HCEC 1CT (cell line): ENCODE results near the gene FAM89B.

Source experiments
- DNase-seq: peaks from one replicate; pipeline ENCODE4 v3.0.0-alpha.2; 2017

Gene FAM89B

DNA sequence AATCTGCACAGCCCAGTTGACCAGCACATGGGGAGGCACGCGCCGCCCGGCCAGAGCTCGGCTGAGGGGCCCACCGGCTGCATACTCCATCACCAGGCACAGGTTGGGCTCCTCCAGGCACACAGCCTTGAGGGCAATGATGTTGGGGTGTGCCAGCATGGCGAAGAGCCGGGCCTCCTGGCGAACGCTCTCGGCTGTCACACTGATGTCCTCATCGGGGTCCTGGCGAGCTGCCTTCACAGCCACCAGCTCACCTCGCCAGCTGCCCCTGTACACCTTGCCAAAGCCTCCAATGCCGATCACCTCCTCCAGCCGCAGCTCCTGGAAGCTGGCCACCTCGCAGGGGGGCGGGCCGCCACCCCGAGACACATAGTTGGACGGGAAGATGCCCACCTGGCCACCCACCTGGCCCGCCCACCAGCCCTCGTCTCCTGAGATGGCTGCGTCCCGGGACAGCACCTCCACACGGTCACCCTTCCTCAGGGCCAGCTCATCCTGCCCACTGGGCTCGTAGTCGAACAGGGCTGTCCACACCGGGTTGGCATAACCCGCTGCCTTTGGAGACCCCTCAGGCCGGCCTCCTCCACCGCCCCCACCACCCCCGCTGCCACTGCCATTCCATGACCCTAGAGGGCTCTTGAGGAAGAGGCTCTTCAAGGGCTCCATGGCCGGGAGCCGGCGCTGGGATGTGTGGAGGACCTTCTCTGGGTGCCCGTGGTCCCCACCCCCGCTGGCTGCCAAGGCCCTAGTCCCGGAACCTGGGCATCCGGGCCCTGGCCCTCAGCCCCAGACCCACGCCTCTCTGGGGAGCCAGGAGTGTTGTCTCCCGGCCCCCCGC lies 41.0 kb downstream of the FAM89B start:
- no peak for DNase-seq

- DNase-seq, result peak; percentile 100
Measured at GRCh38 chr11:65615229-65615949, 43.1 kb downstream of the FAM89B start, which contains the start of gene PCNX3. TSS of gene PCNX3 (plus strand) at chr11:65615776. CDS start at chr11:65616312, 536 bp downstream.

GRCh38 chr11:65615950-65616574 lies 43.7 kb downstream of the FAM89B start:
- no peak for DNase-seq

DNA sequence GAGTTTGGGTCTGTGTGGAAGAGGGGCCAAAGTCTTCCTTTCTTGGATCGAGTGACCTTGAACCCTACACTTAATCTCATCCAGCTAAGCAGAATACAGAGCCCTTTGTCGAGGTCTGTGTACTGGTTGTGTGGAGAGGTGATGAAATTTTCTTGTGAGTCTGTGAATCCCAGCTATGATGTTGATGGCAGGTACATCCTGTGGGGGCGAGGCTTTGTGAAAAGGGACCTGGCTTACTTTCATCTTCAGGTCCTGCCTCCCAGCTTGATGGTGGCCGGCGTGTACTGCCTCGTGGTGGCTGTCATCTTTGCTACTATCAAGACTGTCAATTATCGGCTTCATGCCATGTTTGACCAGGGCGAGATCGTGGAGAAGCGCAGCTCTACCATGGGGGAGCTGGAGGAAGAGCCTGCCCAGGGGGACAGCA lies 44.2 kb downstream of the FAM89B start:
- no peak for DNase-seq

- no peak for DNase-seq
Measured at GRCh38 chr11:65617136-65617850, 45.0 kb downstream of the FAM89B start.

DNA sequence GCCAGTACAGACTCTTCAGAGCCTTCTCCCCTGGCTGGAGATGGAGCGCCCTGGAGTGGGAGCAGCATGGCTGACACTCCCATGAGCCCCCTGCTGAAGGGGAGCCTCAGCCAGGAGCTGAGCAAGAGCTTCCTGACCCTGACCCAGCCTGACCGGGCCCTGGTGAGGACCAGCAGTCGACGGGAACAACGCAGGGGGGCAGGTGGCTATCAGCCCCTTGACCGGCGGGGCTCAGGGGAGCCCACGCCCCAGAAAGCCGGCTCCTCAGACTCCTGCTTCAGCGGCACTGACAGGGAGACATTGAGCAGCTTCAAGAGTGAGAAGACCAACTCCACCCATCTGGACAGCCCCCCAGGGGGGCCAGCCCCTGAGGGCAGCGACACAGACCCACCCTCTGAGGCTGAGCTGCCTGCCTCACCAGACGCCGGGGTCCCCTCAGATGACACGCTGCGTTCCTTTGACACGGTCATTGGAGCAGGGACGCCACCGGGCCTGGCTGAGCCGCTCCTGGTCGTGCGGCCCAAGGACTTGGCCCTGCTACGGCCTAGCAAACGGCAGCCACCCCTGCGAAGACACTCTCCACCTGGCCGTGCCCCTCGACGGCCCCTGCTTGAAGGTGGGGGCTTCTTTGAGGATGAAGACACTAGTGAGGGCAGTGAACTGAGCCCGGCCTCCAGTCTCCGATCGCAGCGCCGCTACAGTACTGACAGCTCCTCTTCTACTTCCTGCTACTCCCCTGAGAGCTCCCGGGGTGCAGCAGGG lies 45.8 kb downstream of the FAM89B start:
- DNase-seq, result no peak

GRCh38 chr11:65618763-65619162 lies 46.4 kb downstream of the FAM89B start:
- no peak for DNase-seq

DNA sequence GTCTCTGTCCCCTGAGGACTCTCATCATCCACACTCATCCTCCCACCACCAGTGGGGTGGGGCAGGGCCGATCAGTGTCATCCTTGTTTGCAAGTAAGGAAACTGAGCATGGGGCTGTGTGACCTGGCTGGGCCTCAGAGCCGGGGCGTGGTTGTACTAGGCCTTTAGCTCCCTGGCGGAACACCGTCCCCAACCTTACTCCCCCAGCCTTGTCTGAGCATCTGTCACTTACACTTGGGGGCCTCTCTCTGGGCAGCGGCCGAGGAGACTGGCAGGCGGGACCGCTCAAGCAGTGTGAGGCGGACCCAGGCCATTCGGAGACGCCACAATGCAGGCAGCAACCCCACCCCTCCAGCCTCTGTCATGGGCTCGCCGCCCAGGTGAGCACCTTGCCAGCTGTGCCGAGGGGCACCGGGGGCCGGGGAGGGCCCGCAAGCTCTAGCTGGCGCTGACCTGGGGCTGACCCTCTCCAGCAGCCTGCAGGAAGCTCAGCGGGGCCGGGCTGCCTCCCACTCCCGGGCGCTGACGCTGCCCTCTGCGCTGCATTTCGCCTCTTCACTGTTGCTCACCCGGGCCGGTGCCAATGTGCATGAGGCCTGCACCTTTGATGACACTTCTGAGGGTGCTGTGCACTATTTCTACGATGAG lies 47.1 kb downstream of the FAM89B start:
- DNase-seq, result no peak

DNA sequence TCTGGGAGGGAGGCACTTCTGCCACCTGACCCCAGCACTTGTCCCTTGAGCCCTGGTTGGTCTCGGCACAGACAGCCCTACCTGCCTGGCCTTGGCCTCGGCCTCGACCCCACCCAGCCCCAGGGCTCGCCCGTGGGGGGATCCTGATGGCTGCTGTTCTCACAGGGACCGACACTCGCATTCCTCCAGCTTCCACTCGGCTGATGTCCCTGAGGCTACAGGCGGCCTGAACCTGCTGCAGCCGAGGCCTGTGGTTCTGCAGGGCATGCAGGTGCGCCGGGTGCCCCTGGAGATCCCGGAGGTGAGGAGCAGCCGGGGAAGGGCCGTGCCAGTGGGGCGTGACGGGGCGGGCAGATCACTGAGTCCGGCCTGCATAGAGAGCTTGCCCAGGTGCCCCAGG lies 48.3 kb downstream of the FAM89B start:
- DNase-seq, result no peak

- no peak for DNase-seq
Measured at GRCh38 chr11:65621460-65621859, 49.1 kb downstream of the FAM89B start.

GRCh38 chr11:65622011-65622410 lies 49.7 kb downstream of the FAM89B start:
- no peak for DNase-seq

- no peak for DNase-seq
Measured at GRCh38 chr11:65623177-65623576, 50.8 kb downstream of the FAM89B start.
